Neutrophil (primary cell): ENCODE data around the gene COL21A1.
"Not testable (repeated sequence)": the region's sequence is repeated elsewhere in the genome, so short reads cannot be mapped to it uniquely, and the experiment has no call there.

Experiments
- H3K27ac ChIP-seq: fragments of 200-600 bp; sonication (generic); 2 replicates; pipeline ENCODE4 v1.5.1; 2016; ENCODE audit warnings: mild to moderate bottlenecking, moderate library complexity
- H3K27me3 ChIP-seq: fragments of 200-600 bp; sonication (generic); 2 replicates; pipeline ENCODE4 v1.6.0; 2016; ENCODE audit warnings: mild to moderate bottlenecking
- H3K36me3 ChIP-seq: fragments of 200-600 bp; sonication (generic); 2 replicates; pipeline ENCODE4 v1.5.1; 2017
- H3K4me1 ChIP-seq, 2 experiments: fragments of 200-600 bp in 1 of 2; sonication (generic) in 1 of 2; 1 replicate in 1 of 2; 2 replicates in 1 of 2; pipeline versions ENCODE4 v1.5.1 to v1.6.1; 2013 to 2016; ENCODE audit warnings: low read depth in 1 of 2, low read length in 1 of 2, mild to moderate bottlenecking in 1 of 2, moderate library complexity in 1 of 2; ENCODE audit not compliant: control insufficient read depth in 1 of 2, insufficient read depth in 1 of 2
- H3K4me3 ChIP-seq, 2 experiments: fragments of 200-600 bp in 1 of 2; sonication (generic) in 1 of 2; 1 replicate in 1 of 2; 2 replicates in 1 of 2; pipeline ENCODE4 v1.5.1; 2013 to 2016; ENCODE audit warnings: low read depth in 1 of 2, low read length in 1 of 2, mild to moderate bottlenecking in 1 of 2, moderate library complexity in 1 of 2
- H3K9me3 ChIP-seq: fragments of 200-600 bp; sonication (generic); 2 replicates; pipeline ENCODE4 v1.5.1; 2016
- CTCF ChIP-seq: fragments of 200-600 bp; sonication (generic); IDR thresholded peaks from 2 replicates; pipeline ENCODE4 v1.5.1; 2016; ENCODE audit warnings: antibody characterized with exemption

The COL21A1 gene

GRCh38 chr6:56021943-56022342, 225.4 kb downstream of the COL21A1 start:
- no peak overlapping the region for H3K4me3 ChIP-seq
- no peaks in the 10 kb centered on the region for H3K36me3 ChIP-seq
- H3K9me3 ChIP-seq, result no peaks in the 10 kb centered on the region
- H3K27ac ChIP-seq, result no peak overlapping the region
- no peak for TF ChIP-seq CTCF
- H3K4me1 ChIP-seq, result no peaks in the 10 kb centered on the region
- no peaks in the 10 kb centered on the region for H3K27me3 ChIP-seq

GRCh38 chr6:56019973-56020372, 227.4 kb downstream of the COL21A1 start:
- H3K27ac ChIP-seq, result no peak overlapping the region
- H3K4me3 ChIP-seq, result no peak overlapping the region
- H3K27me3 ChIP-seq, result no peaks in the 10 kb centered on the region
- H3K9me3 ChIP-seq, result no peaks in the 10 kb centered on the region
- H3K4me1 ChIP-seq, result no peaks in the 10 kb centered on the region
- no peaks in the 10 kb centered on the region for H3K36me3 ChIP-seq
- no peak for TF ChIP-seq CTCF

- H3K4me3 ChIP-seq, result no peak overlapping the region
- H3K27ac ChIP-seq, result no peak overlapping the region
- H3K36me3 ChIP-seq, result no peaks in the 10 kb centered on the region
- TF ChIP-seq CTCF, result no peak
- no peaks in the 10 kb centered on the region for H3K9me3 ChIP-seq
- no peaks in the 10 kb centered on the region for H3K4me1 ChIP-seq
- no peaks in the 10 kb centered on the region for H3K27me3 ChIP-seq
Measured at GRCh38 chr6:56017198-56017597, 230.2 kb downstream of the COL21A1 start.

- H3K4me1 ChIP-seq, H3K36me3 ChIP-seq, H3K4me3 ChIP-seq, H3K9me3 ChIP-seq, H3K27ac ChIP-seq, H3K27me3 ChIP-seq: not testable (repeated sequence)
Measured at GRCh38 chr6:56014039-56014438, 233.3 kb downstream of the COL21A1 start.

- Histone ChIP-seq H3K27ac (no peak overlapping the region), H3K36me3 (no peaks in the 10 kb centered on the region), H3K27me3 (no peaks in the 10 kb centered on the region), H3K9me3 (no peaks in the 10 kb centered on the region), H3K4me3 (no peak overlapping the region), H3K4me1 (no peaks in the 10 kb centered on the region)
- no peak for TF ChIP-seq CTCF
Measured at GRCh38 chr6:56009636-56010035, 237.7 kb downstream of the COL21A1 start.
